GM18498 (cell line): ENCODE measurements around the gene NDUFAF4.

Source experiments
- ATAC-seq: cut with Tn5 transposase; IDR thresholded peaks from one replicate; pipeline ENCODE4 v1.9.1; 2021; ENCODE audit warnings: mild to moderate bottlenecking, moderate library complexity; ENCODE audit not compliant: unreplicated experiment

Gene NDUFAF4

GRCh38 chr6:96899451-96899998, 1.8 kb upstream of the NDUFAF4 start:
- ATAC-seq, result no peak

GRCh38 chr6:96899019-96899418, 1.3 kb upstream of the NDUFAF4 start:
- ATAC-seq, result no peak

GRCh38 chr6:96898241-96898851, 655 bp upstream of the NDUFAF4 start:
- ATAC-seq, result no peak

- no peak for ATAC-seq
Observed at GRCh38 chr6:96889146-96889545, 8.5 kb downstream of the NDUFAF4 start.

- ATAC-seq, result no peak
Observed at GRCh38 chr6:96888745-96889144, 8.9 kb downstream of the NDUFAF4 start.

- no peak for ATAC-seq
Observed at GRCh38 chr6:96886519-96886918, 11.2 kb downstream of the NDUFAF4 start.

GRCh38 chr6:96885187-96885631, 12.5 kb downstream of the NDUFAF4 start:
- ATAC-seq, result peak; percentile 95

GRCh38 chr6:96878143-96878542, 19.5 kb downstream of the NDUFAF4 start:
- no peak for ATAC-seq

GRCh38 chr6:96876886-96877545, 20.7 kb downstream of the NDUFAF4 start:
- no peak for ATAC-seq

GRCh38 chr6:96872976-96873375, 24.7 kb downstream of the NDUFAF4 start:
- no peak for ATAC-seq

- no peak for ATAC-seq
Observed at GRCh38 chr6:96865055-96865405, 32.7 kb downstream of the NDUFAF4 start.

- ATAC-seq, result no peak
Observed at GRCh38 chr6:96864216-96865054, 33.3 kb downstream of the NDUFAF4 start.

- ATAC-seq, result no peak
Observed at GRCh38 chr6:96862560-96862959, 35.1 kb downstream of the NDUFAF4 start.

- ATAC-seq, result no peak
Observed at GRCh38 chr6:96861588-96861987, 36.1 kb downstream of the NDUFAF4 start.

- no peak for ATAC-seq
Observed at GRCh38 chr6:96856856-96857255, 40.8 kb downstream of the NDUFAF4 start.

- ATAC-seq, result no peak
Observed at GRCh38 chr6:96853083-96853482, 44.6 kb downstream of the NDUFAF4 start.

- no peak for ATAC-seq
Observed at GRCh38 chr6:96852605-96853004, 45.1 kb downstream of the NDUFAF4 start.

GRCh38 chr6:96851858-96852257, 45.8 kb downstream of the NDUFAF4 start:
- no peak for ATAC-seq

- ATAC-seq, result no peak
Observed at GRCh38 chr6:96849615-96850014, 48.1 kb downstream of the NDUFAF4 start.

GRCh38 chr6:96844530-96844929, 53.2 kb downstream of the NDUFAF4 start:
- ATAC-seq, result no peak

GRCh38 chr6:96841345-96841744, 56.3 kb downstream of the NDUFAF4 start:
- ATAC-seq, result no peak
